Right lobe of liver (tissue), 6 donors: ENCODE measurements around the gene PM20D2. TPM values are rescaled to one million over a fixed set of nuclear protein-coding genes. Genes with fewer than 3 reads are reported as not detected.

Experiments
- ATAC-seq, 4 donors: fragments of 200-7000 bp; cut with Tn5 transposase; one replicate each; pipeline ENCODE4 v1.9.1; 2020; ENCODE audit warnings: mild to moderate bottlenecking in 4 of 4, moderate library complexity in 4 of 4
- DNase-seq, 3 donors: peaks; one replicate each; pipeline ENCODE4 v3.0.0-alpha.2; 2020
- H3K27ac ChIP-seq, 3 donors: fragments of 200-600 bp; one replicate each; pipeline ENCODE4 v1.8.0; 2022
- H3K27me3 ChIP-seq, 2 donors: fragments of 200-600 bp; one replicate each; pipeline ENCODE4 v1.8.0; 2022
- H3K36me3 ChIP-seq, 4 donors: fragments of 200-600 bp; sonication (generic) in 1 of 4; one replicate each; pipeline versions ENCODE4 v1.5.1 to v1.8.0; 2017 to 2022; ENCODE audit warnings: control low read depth in 1 of 4
- H3K4me1 ChIP-seq, 4 donors: fragments of 200-600 bp; sonication (generic) in 1 of 4; one replicate each; pipeline versions ENCODE4 v1.5.1 to v1.8.0; 2017 to 2022; ENCODE audit warnings: control low read depth in 1 of 4
- H3K4me3 ChIP-seq, 3 donors: fragments of 200-600 bp; one replicate each; pipeline ENCODE4 v1.8.0; 2022
- H3K9me3 ChIP-seq, 4 donors: fragments of 200-600 bp; sonication (generic) in 1 of 4; one replicate each; pipeline versions ENCODE4 v1.5.1 to v1.8.0; 2017 to 2022; ENCODE audit warnings: control low read depth in 1 of 4
- CTCF ChIP-seq, 4 donors: fragments of 200-600 bp in 3 of 4; fragments of 450-650 bp in 1 of 4; IDR thresholded peaks; one replicate each; pipeline versions ENCODE4 v1.5.1 to v1.8.0; 2016 to 2022; ENCODE audit warnings: antibody characterized with exemption in 4 of 4, mild to moderate bottlenecking in 2 of 4
- POLR2A ChIP-seq: fragments of 450-650 bp; IDR thresholded peaks from one replicate; pipeline ENCODE4 v1.6.1; 2017; ENCODE audit warnings: antibody characterized with exemption, mild to moderate bottlenecking
- WGBS: methylation state at CpG from one replicate; pipeline ENCODE4 v1.1.6; 2018; ENCODE audit warnings: low coverage, low lambda C conversion rate; ENCODE audit not compliant: insufficient coverage; ENCODE audit errors: missing lambda C conversion rate; 5-methylcytosine and 5-hydroxymethylcytosine counted together
- intact Hi-C, 2 donors: fragments of 100-400 bp; cut with DNase I; formaldehyde crosslinking; loops; one replicate each; pipeline versions ENCODE4 v1.11.2 to v1.14.1; 2022
- total RNA-seq, 6 experiments: library from RNA; depleted of rRNA in 2 of 6; stranded (reverse); fragments of >200 nt in 2 of 6; fragmentation: NEBNext Ultra II Directional in 3 of 6; extraction: Animal tissue kit (Norgen Biotek cat#: 25700) in 3 of 6; gene quantifications; one replicate each; pipeline versions ENCODE4 v1.1.0 to v1.2.4, GENCODE V29; 2016 to 2023
- donor health status: DM: no; HTN: yes; CAD: no.
- donor health status: DM: no; HTN: no; CAD: no.
- donor health status: DM: no; HTN: no; CAD: no.
- donor health status: DM: no; HTN: yes; CAD: no.
- donor health status: DM: no; HTN: yes; CAD: no.

Gene PM20D2
- total RNA-seq, 6 experiments from 2014 or later, result 2.4 to 6.1 (median 4.5) TPM

DNA sequence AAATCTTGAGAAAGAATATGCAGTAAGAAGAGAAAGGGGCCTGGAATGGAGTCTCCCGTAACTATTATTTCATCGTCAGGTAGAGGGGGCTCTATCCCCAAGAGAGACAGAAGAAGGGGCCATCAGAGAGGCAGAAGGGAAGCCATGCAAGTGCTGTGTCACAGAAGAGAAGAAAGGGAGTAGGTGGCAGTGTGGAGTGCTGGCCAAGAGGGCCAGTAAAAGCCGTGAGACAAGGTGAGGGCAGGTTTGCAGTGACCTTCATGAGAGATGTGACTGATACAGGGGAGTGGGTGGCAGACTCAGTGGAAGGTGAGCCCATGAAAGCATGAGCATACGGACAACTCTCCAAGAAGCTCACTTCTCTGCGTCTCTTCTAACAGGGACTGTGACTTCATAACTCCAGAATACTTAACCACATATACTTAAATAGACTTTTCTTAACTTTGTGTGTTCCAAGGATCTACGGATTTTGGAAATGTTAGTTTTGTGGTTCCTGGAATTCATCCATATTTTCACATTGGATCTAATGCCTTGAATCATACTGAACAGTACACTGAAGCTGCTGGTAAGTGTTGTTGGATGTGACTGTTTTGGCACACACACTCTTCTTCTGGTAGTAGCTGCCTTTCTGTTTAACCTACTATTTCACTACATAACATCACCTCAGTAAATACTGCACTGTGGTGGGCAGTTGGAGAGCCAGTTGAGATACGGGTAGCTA is 15.6 kb downstream of the PM20D2 start:
- Histone ChIP-seq H3K9me3 (no peaks in the 10 kb centered on the region), H3K27ac (peak overlapping the region in 1 of 3 donors; percentile 0), H3K4me1 (no peaks in the 10 kb centered on the region), H3K27me3 (no peaks in the 10 kb centered on the region), H3K4me3 (no peak overlapping the region), H3K36me3 (peaks cover 0 to 11% (median 1%) of the 10 kb centered on the region in 4 donors)
- DNase-seq (no peak), ATAC-seq (no peak)
- WGBS, result 77% methylated on average over 5 of the region's 7 CpGs
- TF ChIP-seq POLR2A, result no peak
- TF ChIP-seq CTCF (IDR thresholded peaks at IDR 0.05), result no peak
- intact Hi-C loops, result no loop called here

GRCh38 chr6:89162047-89162371 is 16.2 kb downstream of the PM20D2 start:
- intact Hi-C loops, result no loop called here
- ATAC-seq, result no peak

GRCh38 chr6:89172131-89172530 is 26.3 kb downstream of the PM20D2 start:
- intact Hi-C loops, result no loop called here
- ATAC-seq (no peak), DNase-seq (no peak)
- Histone ChIP-seq H3K36me3 (no peaks in the 10 kb centered on the region), H3K4me3 (no peak overlapping the region), H3K9me3 (no peaks in the 10 kb centered on the region), H3K27me3 (no peaks in the 10 kb centered on the region), H3K27ac (no peak overlapping the region), H3K4me1 (no peaks in the 10 kb centered on the region)
- TF ChIP-seq CTCF (IDR thresholded peaks at IDR 0.05) (no peak), POLR2A (no peak)
- WGBS, result 74% methylated on average over 5 of the region's 6 CpGs

More at GRCh38 chr6:89162047-89162371, 16.2 kb downstream of the PM20D2 start:
- Histone ChIP-seq H3K27me3 (no peaks in the 10 kb centered on the region), H3K9me3 (no peaks in the 10 kb centered on the region), H3K36me3 (peaks cover 0 to 11% (median 1%) of the 10 kb centered on the region in 4 donors), H3K4me3 (no peak overlapping the region), H3K27ac (peak overlapping the region in 1 of 3 donors; percentile 0), H3K4me1 (no peaks in the 10 kb centered on the region)
- 79% methylated on average over 4 of the region's 4 CpGs for WGBS
- DNase-seq, result no peak
- TF ChIP-seq POLR2A (no peak), CTCF (IDR thresholded peaks at IDR 0.05) (no peak)

GRCh38 chr6:89173634-89174033 is 27.8 kb downstream of the PM20D2 start:
- TF ChIP-seq POLR2A (no peak), CTCF (IDR thresholded peaks at IDR 0.05) (no peak)
- intact Hi-C loops, result no loop called here
- ATAC-seq (no peak), DNase-seq (no peak)
- no peaks in the 10 kb centered on the region for H3K27me3 ChIP-seq
- no peak overlapping the region for H3K4me3 ChIP-seq
- H3K36me3 ChIP-seq, result no peaks in the 10 kb centered on the region
- no peaks in the 10 kb centered on the region for H3K9me3 ChIP-seq
- WGBS, result 74% methylated on average over 4 of the region's 4 CpGs
- no peaks in the 10 kb centered on the region for H3K4me1 ChIP-seq
- no peak overlapping the region for H3K27ac ChIP-seq
